GM19455 (cell line): ENCODE results near the gene AQP6.

Experiments used
- ATAC-seq: cut with Tn5 transposase; IDR thresholded peaks from one replicate; pipeline ENCODE4 v1.9.1; 2021; ENCODE audit not compliant: unreplicated experiment

AQP6 gene

GRCh38 chr12:49972641-49973360 lies at the start of gene AQP6:
Gene AQP6, plus strand, starts transcription at chr12:49972947. Its CDS starts 227 bp downstream, at chr12:49973174.
- no peak for ATAC-seq

GRCh38 chr12:49923035-49923644 lies 49.6 kb upstream of the AQP6 start:
- ATAC-seq = no peak

GRCh38 chr12:49923880-49924556 lies 48.7 kb upstream of the AQP6 start:
- ATAC-seq = no peak

- ATAC-seq = no peak
Observed at GRCh38 chr12:49924628-49925246, 48.0 kb upstream of the AQP6 start.

- no peak for ATAC-seq
Observed at GRCh38 chr12:49925433-49926204, 47.1 kb upstream of the AQP6 start.

GRCh38 chr12:49928471-49928870 lies 44.3 kb upstream of the AQP6 start:
- ATAC-seq = no peak

GRCh38 chr12:49929581-49929980 lies 43.2 kb upstream of the AQP6 start:
- no peak for ATAC-seq

- no peak for ATAC-seq
Observed at GRCh38 chr12:49930515-49931288, 42.0 kb upstream of the AQP6 start.

- ATAC-seq = no peak
Observed at GRCh38 chr12:49932023-49932422, 40.7 kb upstream of the AQP6 start.

GRCh38 chr12:49932533-49933130 lies 40.1 kb upstream of the AQP6 start:
- ATAC-seq = no peak

GRCh38 chr12:49933796-49934195 lies 39.0 kb upstream of the AQP6 start:
- no peak for ATAC-seq

- no peak for ATAC-seq
Observed at GRCh38 chr12:49934505-49934904, 38.2 kb upstream of the AQP6 start.

- no peak for ATAC-seq
Observed at GRCh38 chr12:49936925-49937324, 35.8 kb upstream of the AQP6 start.

GRCh38 chr12:49937639-49938300 lies 35.0 kb upstream of the AQP6 start:
- no peak for ATAC-seq

GRCh38 chr12:49939307-49939706 lies 33.4 kb upstream of the AQP6 start:
- ATAC-seq = no peak

- no peak for ATAC-seq
Observed at GRCh38 chr12:49939707-49940106, 33.0 kb upstream of the AQP6 start.

- ATAC-seq = no peak
Observed at GRCh38 chr12:49941556-49942511, 30.9 kb upstream of the AQP6 start.

GRCh38 chr12:49942512-49942893 lies 30.2 kb upstream of the AQP6 start:
- no peak for ATAC-seq
